ENCODE data around the gene UBE2G1.

DNA sequence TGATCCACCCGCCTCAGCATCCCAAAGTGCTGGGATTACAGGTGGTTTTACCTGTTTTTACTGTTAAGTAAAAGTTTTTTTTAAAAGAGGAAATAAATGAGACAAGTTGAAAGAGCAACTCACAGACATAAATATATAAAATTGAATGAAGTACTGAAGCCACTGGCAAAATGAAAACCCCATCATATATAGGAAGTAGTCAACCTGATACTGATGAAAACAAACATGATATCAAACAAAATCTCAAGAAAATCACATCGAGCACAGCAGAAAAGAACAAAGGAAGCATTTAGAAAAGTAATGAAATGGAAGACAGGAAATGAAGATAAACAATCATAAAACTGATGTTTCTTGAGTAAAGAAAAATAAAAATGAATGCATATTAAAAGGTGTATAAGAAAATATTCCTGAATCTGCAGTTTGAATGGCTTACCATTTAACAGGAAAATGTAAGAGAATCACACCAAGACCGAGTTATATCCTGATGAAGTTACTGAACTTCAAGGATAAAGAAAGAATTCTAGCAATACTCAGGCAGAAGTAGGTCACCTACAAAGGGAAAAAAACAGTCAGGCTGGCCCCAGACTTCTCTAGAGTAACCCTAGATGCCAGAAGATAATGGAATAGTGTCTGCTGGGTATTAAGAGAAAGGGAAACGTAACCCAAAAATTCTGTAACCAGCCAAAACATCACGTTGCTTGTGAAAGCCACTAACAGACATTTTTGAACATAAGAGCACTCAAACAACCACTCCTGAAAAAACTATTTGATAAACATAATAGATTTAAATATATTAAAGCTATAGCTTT, 31.5 kb downstream of the UBE2G1 start:
- no peak for TF ChIP-seq POLR2A (IDR thresholded peaks at IDR 0.05)
- TF ChIP-seq, protein P1, sequence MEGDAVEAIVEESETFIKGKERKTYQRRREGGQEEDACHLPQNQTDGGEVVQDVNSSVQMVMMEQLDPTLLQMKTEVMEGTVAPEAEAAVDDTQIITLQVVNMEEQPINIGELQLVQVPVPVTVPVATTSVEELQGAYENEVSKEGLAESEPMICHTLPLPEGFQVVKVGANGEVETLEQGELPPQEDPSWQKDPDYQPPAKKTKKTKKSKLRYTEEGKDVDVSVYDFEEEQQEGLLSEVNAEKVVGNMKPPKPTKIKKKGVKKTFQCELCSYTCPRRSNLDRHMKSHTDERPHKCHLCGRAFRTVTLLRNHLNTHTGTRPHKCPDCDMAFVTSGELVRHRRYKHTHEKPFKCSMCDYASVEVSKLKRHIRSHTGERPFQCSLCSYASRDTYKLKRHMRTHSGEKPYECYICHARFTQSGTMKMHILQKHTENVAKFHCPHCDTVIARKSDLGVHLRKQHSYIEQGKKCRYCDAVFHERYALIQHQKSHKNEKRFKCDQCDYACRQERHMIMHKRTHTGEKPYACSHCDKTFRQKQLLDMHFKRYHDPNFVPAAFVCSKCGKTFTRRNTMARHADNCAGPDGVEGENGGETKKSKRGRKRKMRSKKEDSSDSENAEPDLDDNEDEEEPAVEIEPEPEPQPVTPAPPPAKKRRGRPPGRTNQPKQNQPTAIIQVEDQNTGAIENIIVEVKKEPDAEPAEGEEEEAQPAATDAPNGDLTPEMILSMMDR (IDR thresholded peaks at IDR 0.05): no peak

Data from Peyer's patch (tissue), 4 donors.